ENCODE data around the gene CTNS. TPM values are rescaled to one million over a fixed set of nuclear protein-coding genes. Genes with fewer than 3 reads are reported as not detected.

Gene CTNS
- total RNA-seq, 1 experiment from 2014 or later, result 20.4 TPM

DNA sequence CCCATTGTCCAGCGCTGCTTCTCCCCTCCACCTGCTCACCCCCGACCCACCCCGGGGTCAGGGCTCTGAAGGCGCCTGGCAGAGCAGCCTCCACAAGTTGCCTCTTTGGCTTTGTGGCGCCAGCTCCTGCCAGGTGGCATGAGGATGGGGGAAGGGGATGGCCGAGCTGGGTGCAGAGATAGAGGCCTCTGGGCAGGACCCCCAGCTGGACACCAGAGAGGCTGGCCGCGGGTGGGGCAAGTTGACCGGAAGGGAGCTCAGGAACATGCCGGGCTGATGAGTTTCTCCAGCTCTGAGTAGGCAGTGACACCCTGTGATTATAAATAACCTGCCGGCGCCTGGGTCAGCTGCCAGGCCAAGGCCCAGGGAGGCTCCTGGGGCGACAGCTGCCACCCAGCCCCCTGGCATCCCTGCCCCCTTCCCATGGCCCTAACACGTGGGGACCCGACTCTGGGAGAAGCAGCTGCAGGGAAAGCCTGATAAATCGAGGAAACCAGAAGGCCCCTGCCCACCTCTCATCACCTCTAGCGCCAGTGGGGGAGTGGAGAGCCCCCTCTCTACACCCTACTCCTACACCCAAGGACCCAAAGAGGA is 58.7 kb downstream of the CTNS start:
- intact Hi-C loops (cut with micrococcal nuclease; ENCODE audit: unreplicated experiment) (no loop called here), in situ Hi-C loops (cut with HindIII; ENCODE audit: low pct_unique_long_range_greater_than_20kb, low sequenced_read_pairs) (no loop called here)
- peak; percentile 75 for ATAC-seq
- CTCF ChIA-PET, result interaction anchor here (0.5 to 0.7 kb wide), 2 partner anchors 21 to 944 kb away, joined by 4 to 8 read pairs; no protein-coding TSS in a partner anchor
- peak overlapping the region; percentile 44; the same call in 1 of the 2 replicates for H3K27ac ChIP-seq (ENCODE audit: low read length)
- no peaks in the 10 kb centered on the region for H3K27me3 ChIP-seq (ENCODE audit: control insufficient read depth, insufficient read depth, low read length)
- no peaks in the 10 kb centered on the region for H3K36me3 ChIP-seq (ENCODE audit: control insufficient read depth, insufficient read depth, low read length)
- H3K9me3 ChIP-seq (ENCODE audit: control insufficient read depth, insufficient read depth, low read depth, low read length), result no peaks in the 10 kb centered on the region
- POLR2A ChIA-PET, result interaction anchor here (0.6 kb wide), 1 partner anchor 448 kb away, joined by 3 read pairs; no protein-coding TSS in a partner anchor
- TF ChIP-seq POLR2AphosphoS5 (IDR thresholded peaks at IDR 0.05; ENCODE audit: low read depth, low read length) (no peak), SIN3A (IDR thresholded peaks at IDR 0.05; ENCODE audit: borderline replicate concordance, insufficient read depth, low read depth, low read length) (0 out of 2 replicates have a peak, but pooled peaks have one; percentile 7)
- H3K4me1 ChIP-seq (ENCODE audit: control insufficient read depth, insufficient read depth, low read length), result peaks cover 4% of the 10 kb centered on the region
- DNase-seq (ENCODE audit: low read depth, low spot score), result no peak
- no TSS peak for BruUV-seq (replicated peaks)
- H3K4me3 ChIP-seq (ENCODE audit: low read depth in 2 of 2, low read length in 2 of 2), result peak overlapping the region; percentile 48 to 70

- H3K9me3 ChIP-seq (ENCODE audit: control insufficient read depth, insufficient read depth, low read depth, low read length), result no peaks in the 10 kb centered on the region
- no peaks in the 10 kb centered on the region for H3K36me3 ChIP-seq (ENCODE audit: control insufficient read depth, insufficient read depth, low read length)
- peaks cover 4% of the 10 kb centered on the region for H3K4me1 ChIP-seq (ENCODE audit: control insufficient read depth, insufficient read depth, low read length)
- ChIA-PET POLR2A (no interaction called here), CTCF (interaction anchor here (0.5 to 0.7 kb wide), 2 partner anchors 21 to 945 kb away, joined by 4 to 8 read pairs; no protein-coding TSS in a partner anchor)
- in situ Hi-C loops (cut with HindIII; ENCODE audit: low pct_unique_long_range_greater_than_20kb, low sequenced_read_pairs), result no loop called here
- DNase-seq (ENCODE audit: low read depth, low spot score), result no peak
- H3K27me3 ChIP-seq (ENCODE audit: control insufficient read depth, insufficient read depth, low read length), result no peaks in the 10 kb centered on the region
- H3K4me3 ChIP-seq (ENCODE audit: low read depth in 2 of 2, low read length in 2 of 2), result peak within 1 kb of the TSS; percentile 48 to 70
- TF ChIP-seq, protein P1, sequence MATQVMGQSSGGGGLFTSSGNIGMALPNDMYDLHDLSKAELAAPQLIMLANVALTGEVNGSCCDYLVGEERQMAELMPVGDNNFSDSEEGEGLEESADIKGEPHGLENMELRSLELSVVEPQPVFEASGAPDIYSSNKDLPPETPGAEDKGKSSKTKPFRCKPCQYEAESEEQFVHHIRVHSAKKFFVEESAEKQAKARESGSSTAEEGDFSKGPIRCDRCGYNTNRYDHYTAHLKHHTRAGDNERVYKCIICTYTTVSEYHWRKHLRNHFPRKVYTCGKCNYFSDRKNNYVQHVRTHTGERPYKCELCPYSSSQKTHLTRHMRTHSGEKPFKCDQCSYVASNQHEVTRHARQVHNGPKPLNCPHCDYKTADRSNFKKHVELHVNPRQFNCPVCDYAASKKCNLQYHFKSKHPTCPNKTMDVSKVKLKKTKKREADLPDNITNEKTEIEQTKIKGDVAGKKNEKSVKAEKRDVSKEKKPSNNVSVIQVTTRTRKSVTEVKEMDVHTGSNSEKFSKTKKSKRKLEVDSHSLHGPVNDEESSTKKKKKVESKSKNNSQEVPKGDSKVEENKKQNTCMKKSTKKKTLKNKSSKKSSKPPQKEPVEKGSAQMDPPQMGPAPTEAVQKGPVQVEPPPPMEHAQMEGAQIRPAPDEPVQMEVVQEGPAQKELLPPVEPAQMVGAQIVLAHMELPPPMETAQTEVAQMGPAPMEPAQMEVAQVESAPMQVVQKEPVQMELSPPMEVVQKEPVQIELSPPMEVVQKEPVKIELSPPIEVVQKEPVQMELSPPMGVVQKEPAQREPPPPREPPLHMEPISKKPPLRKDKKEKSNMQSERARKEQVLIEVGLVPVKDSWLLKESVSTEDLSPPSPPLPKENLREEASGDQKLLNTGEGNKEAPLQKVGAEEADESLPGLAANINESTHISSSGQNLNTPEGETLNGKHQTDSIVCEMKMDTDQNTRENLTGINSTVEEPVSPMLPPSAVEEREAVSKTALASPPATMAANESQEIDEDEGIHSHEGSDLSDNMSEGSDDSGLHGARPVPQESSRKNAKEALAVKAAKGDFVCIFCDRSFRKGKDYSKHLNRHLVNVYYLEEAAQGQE (IDR thresholded peaks at IDR 0.05; ENCODE audit: insufficient read depth in 1 of 2, low read depth in 2 of 2, low read length in 1 of 2), result peak; percentile 85 to 86
- no peak for TF ChIP-seq POLR2AphosphoS5 (IDR thresholded peaks at IDR 0.05; ENCODE audit: low read depth, low read length)
- TF ChIP-seq SIN3A (IDR thresholded peaks at IDR 0.05; ENCODE audit: borderline replicate concordance, insufficient read depth, low read depth, low read length), result peak; percentile 55; the same call in 1 of the 2 replicates
- no peak for TF ChIP-seq TCF7L2 (IDR thresholded peaks at IDR 0.05; ENCODE audit: low read depth, low read length)
- no peak for TF ChIP-seq CTCF (IDR thresholded peaks at IDR 0.05)
- no TSS peak for BruUV-seq (replicated peaks)
- peak; percentile 61 for ATAC-seq
- intact Hi-C loops (cut with micrococcal nuclease; ENCODE audit: unreplicated experiment), result no loop called here
- peak within 1 kb of the TSS; percentile 44; the same call in 1 of the 2 replicates for H3K27ac ChIP-seq (ENCODE audit: low read length)
These were observed 59.3 kb downstream of the CTNS start, which contains the start of gene P2RX5 for GRCh38 chr17:3695723-3696411. Gene P2RX5, minus strand, starts transcription at chr17:3696155. Its CDS starts 150 bp downstream, at chr17:3696005.

All from Panc1 (cell line).